ENCODE measurements around the gene NNAT. TPM values are rescaled to one million over a fixed set of nuclear protein-coding genes. Genes with fewer than 3 reads are reported as not detected.
"Not testable (repeated sequence)": the region's sequence is repeated elsewhere in the genome, so short reads cannot be mapped to it uniquely, and the experiment has no call there.

The NNAT gene
- total RNA-seq, 1 donor from 2014 or later, result not detected

- no peaks in the 10 kb centered on the region for H3K27me3 ChIP-seq
- H3K4me2 ChIP-seq, result no peak overlapping the region
- no peak for DNase-seq (ENCODE audit: low spot score)
- peaks cover 2% of the 10 kb centered on the region for H3F3A ChIP-seq (ENCODE audit: low read depth)
- H3K9ac ChIP-seq, result no peak overlapping the region
- H3K4me3 Mint-ChIP-seq, result no peak overlapping the region
- no peak overlapping the region for H2AFZ ChIP-seq (replicated peaks)
- no peak for TF ChIP-seq EZH2phosphoT487 (IDR thresholded peaks at IDR 0.05)
- no peak for TF ChIP-seq EZH2 (IDR thresholded peaks at IDR 0.05)
- TF ChIP-seq CTCF (IDR thresholded peaks at IDR 0.05), result no peak
- H3K4me1 Mint-ChIP-seq, result peaks cover 9% of the 10 kb centered on the region
- no peak overlapping the region for H3K4me3 ChIP-seq
- no peak overlapping the region for H3K27ac Mint-ChIP-seq
- H3K27me3 Mint-ChIP-seq (ENCODE audit: insufficient read depth, low read depth), result peaks cover 7% of the 10 kb centered on the region
- H3K36me3 ChIP-seq, result no peaks in the 10 kb centered on the region
- peaks cover 11% of the 10 kb centered on the region for H3K9me3 ChIP-seq (ENCODE audit: low read depth)
- no peaks in the 10 kb centered on the region for H3K36me3 Mint-ChIP-seq
- peaks cover 26% of the 10 kb centered on the region for H3K9me3 Mint-ChIP-seq
- no peaks in the 10 kb centered on the region for H3K79me2 ChIP-seq (ENCODE audit: low read depth)
- no peak overlapping the region for H3K27ac ChIP-seq
- H4K20me1 ChIP-seq (ENCODE audit: low read depth), result no peaks in the 10 kb centered on the region
- H3K4me1 ChIP-seq, result peaks cover 4% of the 10 kb centered on the region
Observed at GRCh38 chr20:37480919-37481318, 40.1 kb upstream of the NNAT start.

GRCh38 chr20:37481610-37482009 is 39.4 kb upstream of the NNAT start:
- Histone ChIP-seq H2AFZ (replicated peaks) (no peak overlapping the region), H3K9me3 (ENCODE audit: low read depth) (peaks cover 11% of the 10 kb centered on the region), H3K27ac (no peak overlapping the region), H3K4me2 (no peak overlapping the region), H3K9ac (no peak overlapping the region), H3K27me3 (no peaks in the 10 kb centered on the region), H3K4me1 (peaks cover 11% of the 10 kb centered on the region), H3K36me3 (no peaks in the 10 kb centered on the region), H3K4me3 (no peak overlapping the region), H4K20me1 (ENCODE audit: low read depth) (no peaks in the 10 kb centered on the region), H3K79me2 (ENCODE audit: low read depth) (no peaks in the 10 kb centered on the region), H3F3A (ENCODE audit: low read depth) (no peaks in the 10 kb centered on the region)
- no peak for TF ChIP-seq EZH2phosphoT487 (IDR thresholded peaks at IDR 0.05)
- no peak for TF ChIP-seq CTCF (IDR thresholded peaks at IDR 0.05)
- no peak for TF ChIP-seq EZH2 (IDR thresholded peaks at IDR 0.05)
- no peak for DNase-seq (ENCODE audit: low spot score)
- Mint-ChIP-seq H3K9me3 (peaks cover 26% of the 10 kb centered on the region), H3K27me3 (ENCODE audit: insufficient read depth, low read depth) (peaks cover 7% of the 10 kb centered on the region), H3K4me3 (no peak overlapping the region), H3K4me1 (peaks cover 16% of the 10 kb centered on the region), H3K36me3 (no peaks in the 10 kb centered on the region), H3K27ac (no peak overlapping the region)

GRCh38 chr20:37484331-37484730 is 36.7 kb upstream of the NNAT start:
- Histone ChIP-seq H3K4me2 (no peak overlapping the region), H2AFZ (replicated peaks) (no peak overlapping the region), H3K9ac (no peak overlapping the region), H3K36me3 (no peaks in the 10 kb centered on the region), H3K79me2 (ENCODE audit: low read depth) (no peaks in the 10 kb centered on the region), H3K27me3 (no peaks in the 10 kb centered on the region), H3K27ac (no peak overlapping the region), H3F3A (ENCODE audit: low read depth) (no peaks in the 10 kb centered on the region), H4K20me1 (ENCODE audit: low read depth) (no peaks in the 10 kb centered on the region), H3K4me1 (peaks cover 11% of the 10 kb centered on the region), H3K9me3 (ENCODE audit: low read depth) (peaks cover 11% of the 10 kb centered on the region), H3K4me3 (no peak overlapping the region)
- TF ChIP-seq CTCF (IDR thresholded peaks at IDR 0.05) (no peak), EZH2phosphoT487 (IDR thresholded peaks at IDR 0.05) (no peak), EZH2 (IDR thresholded peaks at IDR 0.05) (no peak)
- no peak for DNase-seq (ENCODE audit: low spot score)
- Mint-ChIP-seq H3K27me3 (ENCODE audit: insufficient read depth, low read depth) (peaks cover 4% of the 10 kb centered on the region), H3K27ac (no peak overlapping the region), H3K4me1 (peaks cover 23% of the 10 kb centered on the region), H3K9me3 (peaks cover 26% of the 10 kb centered on the region), H3K4me3 (no peak overlapping the region), H3K36me3 (no peaks in the 10 kb centered on the region)

GRCh38 chr20:37486209-37486608 is 34.8 kb upstream of the NNAT start:
- H3K27me3 Mint-ChIP-seq (ENCODE audit: insufficient read depth, low read depth); H3K4me3 ChIP-seq; H3F3A ChIP-seq (ENCODE audit: low read depth); H3K4me3 Mint-ChIP-seq; H4K20me1 ChIP-seq (ENCODE audit: low read depth); H3K27ac ChIP-seq; H3K36me3 ChIP-seq; H3K9ac ChIP-seq; H3K27ac Mint-ChIP-seq; H3K27me3 ChIP-seq; H3K4me2 ChIP-seq; H2AFZ ChIP-seq (replicated peaks); DNase-seq (ENCODE audit: low spot score); H3K79me2 ChIP-seq (ENCODE audit: low read depth); H3K36me3 Mint-ChIP-seq: not testable (repeated sequence)
- Mint-ChIP-seq H3K9me3 (peaks cover 20% of the 10 kb centered on the region), H3K4me1 (peaks cover 31% of the 10 kb centered on the region)
- H3K9me3 ChIP-seq (ENCODE audit: low read depth), result peaks cover 11% of the 10 kb centered on the region
- H3K4me1 ChIP-seq, result peaks cover 11% of the 10 kb centered on the region
